HepG2 (cell line): ENCODE data around the gene RHAG. TPM values are rescaled to one million over a fixed set of nuclear protein-coding genes. Genes with fewer than 3 reads are reported as not detected.
A peak's percentile ranks its signal among the peaks of the same experiment; 100 is the strongest.

Experiments
- ATAC-seq: fragments of 200-7000 bp; cut with Tn5 transposase; 3 replicates; pipeline ENCODE4 v1.9.1; 2020; ENCODE audit warnings: mild to moderate bottlenecking, moderate library complexity
- BruUV-seq: library from RNA; stranded (reverse); fragments of 400-500 nt; replicated peaks from 2 replicates; lab custom pipeline; 2021; lab: Mats Ljungman, UMichigan
- CTCF ChIA-PET: fragments of 300-600 bp; formaldehyde crosslinking; extraction: SDS; loops from one replicate; lab custom pipeline; 2021; ENCODE audit warnings: low total read pairs, inconsistent platforms, low intra/inter-chr PET ratio; lab: Yijun Ruan, JAX
- POLR2A ChIA-PET: fragments of 350-600 bp; sonication (Branson Sonifier 250); formaldehyde crosslinking; loops from one replicate; lab custom pipeline; 2020; ENCODE audit warnings: antibody characterized with exemption, inconsistent platforms; lab: Yijun Ruan, JAX
- DNase-seq: peaks from one replicate; pipeline ENCODE4 v3.0.0-alpha.2; 2015; ENCODE audit warnings: low spot score
- FAIRE-seq: peaks from 3 replicates; lab custom pipeline; 2011; peaks lifted over from hg19 to GRCh38; lab: Jason Lieb, UNC
- H2AFZ ChIP-seq: one replicate; pipeline ENCODE4 v1.6.1; 2011; ENCODE audit warnings: low read length, inconsistent platforms
- H3K27ac ChIP-seq: fragments of 300-600 bp; 3 replicates; pipeline ENCODE4 v1.8.0; 2011; ENCODE audit warnings: mixed run types, mild to moderate bottlenecking, mixed read lengths, low read length, inconsistent platforms; ENCODE audit not compliant: insufficient read depth; ENCODE audit errors: extremely low read length
- H3K27me3 ChIP-seq, 2 experiments: fragments of 200-600 bp in 1 of 2; 2 replicates in 1 of 2; 3 replicates in 1 of 2; pipeline versions ENCODE4 v1.6.0 to v1.8.0; 2011; ENCODE audit warnings: low read length in 2 of 2, mild to moderate bottlenecking in 2 of 2, moderate library complexity in 2 of 2, inconsistent platforms in 1 of 2; ENCODE audit not compliant: insufficient read depth in 2 of 2, control insufficient read depth in 1 of 2
- H3K36me3 ChIP-seq, 2 experiments: fragments of 200-600 bp in 1 of 2; replicated peaks in 1 of 2; 2 replicates in 1 of 2; 3 replicates in 1 of 2; pipeline versions ENCODE4 v1.5.1 to v1.8.0; 2011; ENCODE audit warnings: low read length in 2 of 2, inconsistent platforms in 1 of 2; ENCODE audit not compliant: insufficient read depth in 2 of 2, control insufficient read depth in 1 of 2
- H3K4me1 ChIP-seq: 2 replicates; pipeline ENCODE4 v1.5.1; 2012; ENCODE audit warnings: low read length, inconsistent platforms; ENCODE audit not compliant: insufficient read depth
- H3K4me2 ChIP-seq: 2 replicates; pipeline ENCODE4 v1.6.0; 2011; ENCODE audit warnings: low read depth, low read length, inconsistent platforms
- H3K4me3 ChIP-seq, 3 experiments: fragments of 200-600 bp in 1 of 3; sonication (generic), shearing (Covaris generic) in 1 of 3; replicated peaks in 1 of 3; 2 replicates each; pipeline ENCODE4 v1.5.1; 2011 to 2016; ENCODE audit warnings: low read length in 3 of 3, inconsistent platforms in 2 of 3, low read depth in 2 of 3, mild to moderate bottlenecking in 2 of 3, control low read depth in 1 of 3, mixed read lengths in 1 of 3; ENCODE audit not compliant: insufficient read depth in 1 of 3
- H3K79me2 ChIP-seq: one replicate; pipeline ENCODE4 v1.6.1; 2011; ENCODE audit warnings: low read length, inconsistent platforms; ENCODE audit not compliant: insufficient read depth
- H3K9ac ChIP-seq: 2 replicates; pipeline ENCODE4 v1.6.0; 2011; ENCODE audit warnings: mild to moderate bottlenecking, low read depth, low read length, inconsistent platforms; ENCODE audit not compliant: insufficient read depth
- H3K9me3 ChIP-seq: 2 replicates; pipeline ENCODE4 v1.5.1; 2012; ENCODE audit warnings: mild to moderate bottlenecking, low read length
- H4K20me1 ChIP-seq: 2 replicates; pipeline ENCODE4 v1.6.0; 2011; ENCODE audit warnings: inconsistent platforms, mild to moderate bottlenecking, low read length, moderate library complexity; ENCODE audit not compliant: insufficient read depth
- ATF2 ChIP-seq: sonication (generic); formaldehyde crosslinking; IDR thresholded peaks from 2 replicates; pipeline ENCODE4 v1.4.0; 2020; ENCODE audit warnings: missing genetic modification reagents
- ELF4 ChIP-seq: sonication (generic); formaldehyde crosslinking; IDR thresholded peaks from 2 replicates; pipeline ENCODE4 v1.5.0; 2020; ENCODE audit warnings: missing genetic modification reagents, mild to moderate bottlenecking, moderate library complexity, borderline replicate concordance
- HNRNPK ChIP-seq: fragments of 200-400 bp; formaldehyde crosslinking; IDR thresholded peaks from 2 replicates; pipeline ENCODE4 v1.6.1; 2018; ENCODE audit warnings: low read length, low read depth, moderate library complexity, mild to moderate bottlenecking; ENCODE audit not compliant: poor library complexity, severe bottlenecking
- NFE2 ChIP-seq: sonication (generic); formaldehyde crosslinking; IDR thresholded peaks from 2 replicates; pipeline ENCODE4 v1.4.0; 2020; ENCODE audit warnings: missing genetic modification reagents
- WGBS: methylation state at CpG from one replicate; pipeline ENCODE4 v1.1.6; 2017; ENCODE audit warnings: low lambda C conversion rate; 5-methylcytosine and 5-hydroxymethylcytosine counted together
- in situ Hi-C: cut with HindIII; loops from 2 replicates; pipeline ENCODE4 v1.10.0; 2017; ENCODE audit warnings: low pct_unique_long_range_greater_than_20kb; ENCODE audit not compliant: extremely low pct_ligation_motif_present
- intact Hi-C: fragments of 100-400 bp; cut with micrococcal nuclease; formaldehyde crosslinking; loops from one replicate; pipeline ENCODE4 v1.10.0; 2022; ENCODE audit not compliant: unreplicated experiment
- polyA plus RNA-seq, 8 experiments: library from polyadenylated mRNA; depleted of rRNA in 3 of 8; stranded (reverse) in 7 of 8; unstranded in 1 of 8; fragments of >200 nt; fragmentation: Illumina TruSeq in 4 of 8; extraction: Trizol in 4 of 8; gene quantifications; 2 replicates each; pipeline versions ENCODE4 v1.2.1 to v1.2.3, GENCODE V29; 2011 to 2016; ENCODE audit warnings: low read depth in 4 of 8, missing spikeins in 1 of 8, mixed read lengths in 1 of 8; ENCODE audit not compliant: insufficient read depth in 1 of 8
- total RNA-seq, 5 experiments: library from RNA; depleted of rRNA; stranded (reverse); fragments of >200 nt; fragmentation: Illumina TruSeq; extraction: Trizol; gene quantifications; 2 replicates each; pipeline ENCODE4 v1.2.3, GENCODE V29; 2016; ENCODE audit warnings: low read depth in 1 of 5

RHAG gene
- total and polyA plus RNA-seq, 2 of the 13 experiments (the other 11 are each of a cell fraction or from before 2014, with no cell fraction given), result not detected

- ATAC-seq (no peak), FAIRE-seq (no peak)
Measured at GRCh38 chr6:49653942-49654341, 17.3 kb upstream of the RHAG start.

GRCh38 chr6:49653438-49653837 lies 16.8 kb upstream of the RHAG start:
- H3K4me2 ChIP-seq, result no peak overlapping the region
- no peaks in the 10 kb centered on the region for H3K9me3 ChIP-seq
- no peak overlapping the region for H3K27ac ChIP-seq
- DNase-seq, result no peak
- intact Hi-C loops, result no loop called here
- in situ Hi-C loops, result no loop called here
- H3K9ac ChIP-seq, result no peak overlapping the region
- H3K27me3 ChIP-seq, result no peaks in the 10 kb centered on the region
- POLR2A ChIA-PET, result no interaction called here
- no peak overlapping the region for H3K4me3 ChIP-seq
- H3K36me3 ChIP-seq, result no peaks in the 10 kb centered on the region
- CTCF ChIA-PET, result no interaction called here
- 31% methylated on average over 2 of the region's 2 CpGs for WGBS
- no peak overlapping the region for H2AFZ ChIP-seq
- no peak for ATAC-seq
- H3K4me1 ChIP-seq, result no peaks in the 10 kb centered on the region
- BruUV-seq, result no TSS peak
- TF ChIP-seq ELF4 (CRISPR knock-in tag) (no peak), ATF2 (CRISPR knock-in tag) (no peak)
- no peaks in the 10 kb centered on the region for H3K79me2 ChIP-seq
- H4K20me1 ChIP-seq, result no peaks in the 10 kb centered on the region
- no peak for FAIRE-seq

More at GRCh38 chr6:49653942-49654341, 17.3 kb upstream of the RHAG start:
- no peak for TF ChIP-seq NFE2 (CRISPR knock-in tag)
- peak; percentile 72 for TF ChIP-seq HNRNPK
- no peak overlapping the region for H2AFZ ChIP-seq
- H3K79me2 ChIP-seq, result no peaks in the 10 kb centered on the region
- H3K4me1 ChIP-seq, result no peaks in the 10 kb centered on the region
- in situ Hi-C loops (no loop called here), intact Hi-C loops (no loop called here)
- H4K20me1 ChIP-seq, result no peaks in the 10 kb centered on the region
- no peak for DNase-seq
- no peaks in the 10 kb centered on the region for H3K36me3 ChIP-seq
- no peak overlapping the region for H3K4me3 ChIP-seq
- POLR2A ChIA-PET, result no interaction called here
- 8% methylated on average over 1 of the region's 1 CpG for WGBS
- H3K27ac ChIP-seq, result no peak overlapping the region
- H3K4me2 ChIP-seq, result no peak overlapping the region
- no peaks in the 10 kb centered on the region for H3K27me3 ChIP-seq
- no peaks in the 10 kb centered on the region for H3K9me3 ChIP-seq
- no TSS peak for BruUV-seq
- CTCF ChIA-PET, result no interaction called here
- no peak overlapping the region for H3K9ac ChIP-seq
